SH-SY5Y (cell line): ENCODE measurements around the gene ARHGAP6.

Source experiments
- GATA2 ChIP-seq: IDR thresholded peaks from 2 replicates; pipeline ENCODE4 v1.6.1; 2011; ENCODE audit warnings: mild to moderate bottlenecking, low read depth, low read length
- GATA3 ChIP-seq: IDR thresholded peaks from 2 replicates; pipeline ENCODE4 v1.6.1; 2011; ENCODE audit warnings: low read depth, mild to moderate bottlenecking, low read length, moderate library complexity

DNA sequence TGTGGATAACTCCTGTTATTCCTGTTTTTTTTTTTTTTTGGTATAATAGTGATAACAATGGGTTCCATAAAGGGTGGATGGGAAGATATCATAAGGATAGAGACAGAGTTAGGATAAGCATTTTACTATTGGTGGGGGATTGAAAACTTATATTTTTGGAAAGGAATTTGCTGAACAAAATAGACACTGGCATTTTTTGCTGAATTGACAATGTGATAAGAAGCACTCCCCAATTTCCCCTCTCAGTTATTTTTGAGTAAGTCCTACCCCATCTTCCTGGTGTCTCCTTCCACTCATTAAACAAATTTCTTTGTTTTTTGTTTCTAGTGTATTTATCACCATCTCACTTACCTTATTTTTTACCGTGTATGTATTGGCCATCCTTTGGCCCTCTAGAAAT lies 316.7 kb downstream of the ARHGAP6 start:
- TF ChIP-seq GATA3 (no peak), GATA2 (no peak)
